Neural progenitor cell (in vitro differentiated cells): Measurements from ENCODE around the gene MBP. TPM values are rescaled to one million over a fixed set of nuclear protein-coding genes. Genes with fewer than 3 reads are reported as not detected.

Experiments
- DNase-seq: peaks from one replicate; pipeline ENCODE4 v3.0.0-alpha.2; 2016; ENCODE audit warnings: low spot score
- H2AFZ ChIP-seq: fragments of 200-600 bp; sonication (generic); replicated peaks from 2 replicates; pipeline ENCODE4 v1.6.1; 2016; ENCODE audit warnings: antibody characterized with exemption
- H3F3A ChIP-seq: fragments of 200-600 bp; sonication (generic); 2 replicates; pipeline ENCODE4 v1.6.1; 2016; ENCODE audit warnings: antibody characterized with exemption, low read depth
- H3K27ac ChIP-seq: fragments of 200-600 bp; sonication (generic); 2 replicates; pipeline ENCODE4 v1.5.1; 2016; ENCODE audit warnings: mild to moderate bottlenecking
- H3K27me3 ChIP-seq: fragments of 200-600 bp; sonication (generic); 2 replicates; pipeline ENCODE4 v1.6.1; 2016; ENCODE audit warnings: mild to moderate bottlenecking, moderate library complexity
- H3K36me3 ChIP-seq: fragments of 200-600 bp; sonication (generic); 2 replicates; pipeline ENCODE4 v1.5.1; 2016
- H3K4me1 ChIP-seq: fragments of 200-600 bp; sonication (generic); 2 replicates; pipeline ENCODE4 v1.6.1; 2016; ENCODE audit warnings: mixed run types
- H3K4me2 ChIP-seq: fragments of 200-600 bp; sonication (generic); 2 replicates; pipeline ENCODE4 v1.6.1; 2016
- H3K4me3 ChIP-seq: fragments of 200-600 bp; sonication (generic); 2 replicates; pipeline ENCODE4 v1.5.1; 2016
- H3K79me2 ChIP-seq: fragments of 200-600 bp; sonication (generic); 2 replicates; pipeline ENCODE4 v1.6.1; 2016; ENCODE audit warnings: low read depth
- H3K9ac ChIP-seq: fragments of 200-600 bp; sonication (generic); 2 replicates; pipeline ENCODE4 v1.6.1; 2016
- H3K9me3 ChIP-seq: fragments of 200-600 bp; sonication (generic); 2 replicates; pipeline ENCODE4 v1.5.1; 2016; ENCODE audit warnings: low read depth
- H4K20me1 ChIP-seq: fragments of 200-600 bp; sonication (generic); 2 replicates; pipeline ENCODE4 v1.6.1; 2016; ENCODE audit warnings: low read depth
- H3K27ac Mint-ChIP-seq: 3 replicates; pipeline ENCODE4 v1.8.0; 2021; ENCODE audit warnings: mixed read lengths
- H3K27me3 Mint-ChIP-seq: 2 replicates; pipeline ENCODE4 v1.8.0; 2022; ENCODE audit warnings: low read depth, mild to moderate bottlenecking, inconsistent platforms, moderate library complexity, mixed read lengths; ENCODE audit not compliant: insufficient read depth
- H3K36me3 Mint-ChIP-seq: 3 replicates; pipeline ENCODE4 v1.8.0; 2021; ENCODE audit warnings: mixed read lengths
- H3K4me1 Mint-ChIP-seq: 3 replicates; pipeline ENCODE4 v1.8.0; 2021; ENCODE audit warnings: mixed read lengths
- H3K4me3 Mint-ChIP-seq: 3 replicates; pipeline ENCODE4 v1.8.0; 2021; ENCODE audit warnings: mild to moderate bottlenecking, moderate library complexity, mixed read lengths
- H3K9me3 Mint-ChIP-seq: 3 replicates; pipeline ENCODE4 v1.8.0; 2020; ENCODE audit warnings: mixed read lengths
- CTCF ChIP-seq: fragments of 200-600 bp; sonication (generic); IDR thresholded peaks from 2 replicates; pipeline ENCODE4 v1.5.1; 2017; ENCODE audit warnings: antibody characterized with exemption, mild to moderate bottlenecking
- EZH2 ChIP-seq: fragments of 200-600 bp; sonication (generic); IDR thresholded peaks from 2 replicates; pipeline ENCODE4 v1.6.1; 2017; ENCODE audit warnings: antibody characterized with exemption, mild to moderate bottlenecking, moderate library complexity
- EZH2phosphoT487 ChIP-seq: fragments of 200-600 bp; sonication (generic); IDR thresholded peaks from 2 replicates; pipeline ENCODE4 v1.6.1; 2017; ENCODE audit warnings: antibody characterized with exemption
- total RNA-seq: library from RNA; depleted of rRNA; stranded (reverse); fragments of >200 nt; gene quantifications from 2 replicates; pipeline ENCODE4 v1.2.3, GENCODE V29; 2015; ENCODE audit warnings: low replicate concordance

MBP gene
- total RNA-seq, 1 donor from 2014 or later = 0.64 TPM

- H3K36me3 Mint-ChIP-seq = peaks cover 12% of the 10 kb centered on the region
- no peak overlapping the region for H3K4me3 ChIP-seq
- H3K27me3 ChIP-seq = no peaks in the 10 kb centered on the region
- H3K27ac ChIP-seq = no peak overlapping the region
- no peak for TF ChIP-seq EZH2phosphoT487
- TF ChIP-seq CTCF = no peak
- no peak for TF ChIP-seq EZH2
- H3K4me1 Mint-ChIP-seq = peaks cover 42% of the 10 kb centered on the region
- no peak overlapping the region for H3K27ac Mint-ChIP-seq
- no peaks in the 10 kb centered on the region for H3K9me3 Mint-ChIP-seq
- no peaks in the 10 kb centered on the region for H3K36me3 ChIP-seq
- H3K4me3 Mint-ChIP-seq = no peak overlapping the region
- no peak overlapping the region for H2AFZ ChIP-seq
- H3K4me1 ChIP-seq = peaks cover 24% of the 10 kb centered on the region
- H3K27me3 Mint-ChIP-seq = peaks cover 4% of the 10 kb centered on the region
- H3F3A ChIP-seq = no peaks in the 10 kb centered on the region
- H4K20me1 ChIP-seq = no peaks in the 10 kb centered on the region
- DNase-seq = no peak
- no peaks in the 10 kb centered on the region for H3K9me3 ChIP-seq
- H3K9ac ChIP-seq = no peak overlapping the region
- no peaks in the 10 kb centered on the region for H3K79me2 ChIP-seq
- no peak overlapping the region for H3K4me2 ChIP-seq
Measured at GRCh38 chr18:76977684-76978232, 154.8 kb downstream of the MBP start.

GRCh38 chr18:76977108-76977621 is 155.4 kb downstream of the MBP start:
- Mint-ChIP-seq H3K4me3 (no peak overlapping the region), H3K4me1 (peaks cover 45% of the 10 kb centered on the region), H3K9me3 (no peaks in the 10 kb centered on the region), H3K27me3 (peaks cover 4% of the 10 kb centered on the region), H3K36me3 (peaks cover 12% of the 10 kb centered on the region), H3K27ac (no peak overlapping the region)
- Histone ChIP-seq H3K9me3 (no peaks in the 10 kb centered on the region), H3K79me2 (no peaks in the 10 kb centered on the region), H3K36me3 (no peaks in the 10 kb centered on the region), H3K9ac (no peak overlapping the region), H3K4me3 (no peak overlapping the region), H3K27ac (no peak overlapping the region), H3F3A (no peaks in the 10 kb centered on the region), H4K20me1 (no peaks in the 10 kb centered on the region), H3K4me1 (peaks cover 24% of the 10 kb centered on the region), H3K27me3 (no peaks in the 10 kb centered on the region), H2AFZ (no peak overlapping the region), H3K4me2 (no peak overlapping the region)
- TF ChIP-seq EZH2 (no peak), CTCF (no peak), EZH2phosphoT487 (no peak)
- no peak for DNase-seq

- no peaks in the 10 kb centered on the region for H3K36me3 ChIP-seq
- Mint-ChIP-seq H3K9me3 (no peaks in the 10 kb centered on the region), H3K27ac (no peak overlapping the region), H3K4me1 (peaks cover 44% of the 10 kb centered on the region), H3K36me3 (peaks cover 12% of the 10 kb centered on the region), H3K4me3 (no peak overlapping the region), H3K27me3 (peaks cover 4% of the 10 kb centered on the region)
- H3K9ac ChIP-seq = no peak overlapping the region
- H3K27ac ChIP-seq = no peak overlapping the region
- H3K79me2 ChIP-seq = no peaks in the 10 kb centered on the region
- peaks cover 16% of the 10 kb centered on the region for H3K4me1 ChIP-seq
- DNase-seq = no peak
- no peak overlapping the region for H3K4me3 ChIP-seq
- no peaks in the 10 kb centered on the region for H3F3A ChIP-seq
- no peaks in the 10 kb centered on the region for H3K9me3 ChIP-seq
- H3K4me2 ChIP-seq = no peak overlapping the region
- H3K27me3 ChIP-seq = no peaks in the 10 kb centered on the region
- no peak for TF ChIP-seq CTCF
- TF ChIP-seq EZH2phosphoT487 = no peak
- no peak overlapping the region for H2AFZ ChIP-seq
- H4K20me1 ChIP-seq = no peaks in the 10 kb centered on the region
Measured at GRCh38 chr18:76975577-76976110, 156.9 kb downstream of the MBP start.
